Endothelial cell of umbilical vein (primary cell): Measurements from ENCODE around the gene SMC4.

Source experiments
- EZH2 ChIP-seq: IDR thresholded peaks from 2 replicates; pipeline ENCODE4 v1.6.1; 2012; ENCODE audit warnings: borderline replicate concordance, low read depth, mild to moderate bottlenecking, moderate library complexity, low read length, inconsistent platforms; ENCODE audit not compliant: severe bottlenecking
- JUN ChIP-seq: IDR thresholded peaks from 2 replicates; pipeline ENCODE4 v1.6.1; 2011; ENCODE audit warnings: borderline replicate concordance, low read depth; ENCODE audit not compliant: insufficient read length, insufficient read depth
- MYC ChIP-seq: IDR thresholded peaks from one replicate; pipeline ENCODE4 v1.6.1; 2011; ENCODE audit warnings: mild to moderate bottlenecking, low read depth, low read length
- POLR2A ChIP-seq: IDR thresholded peaks from 2 replicates; pipeline ENCODE4 v1.6.1; 2012; ENCODE audit warnings: low read depth, mild to moderate bottlenecking, control low read depth, low read length
- POLR2AphosphoS5 ChIP-seq: IDR thresholded peaks from 2 replicates; pipeline ENCODE4 v1.6.1; 2012; ENCODE audit warnings: low read depth, mild to moderate bottlenecking, control low read depth, low read length, moderate library complexity; ENCODE audit not compliant: insufficient read depth
- TF ChIP-seq, protein P1 (sequence below), 2 donors: IDR thresholded peaks; 1 replicate in 1 of 2; 2 replicates in 1 of 2; pipeline ENCODE4 v1.5.1; 2011; ENCODE audit warnings: low read length in 2 of 2, mild to moderate bottlenecking in 2 of 2, moderate library complexity in 2 of 2, control low read depth in 1 of 2, inconsistent platforms in 1 of 2, low read depth in 1 of 2; ENCODE audit not compliant: insufficient read depth in 1 of 2; ENCODE audit errors: extremely low read depth in 1 of 2

DNA sequence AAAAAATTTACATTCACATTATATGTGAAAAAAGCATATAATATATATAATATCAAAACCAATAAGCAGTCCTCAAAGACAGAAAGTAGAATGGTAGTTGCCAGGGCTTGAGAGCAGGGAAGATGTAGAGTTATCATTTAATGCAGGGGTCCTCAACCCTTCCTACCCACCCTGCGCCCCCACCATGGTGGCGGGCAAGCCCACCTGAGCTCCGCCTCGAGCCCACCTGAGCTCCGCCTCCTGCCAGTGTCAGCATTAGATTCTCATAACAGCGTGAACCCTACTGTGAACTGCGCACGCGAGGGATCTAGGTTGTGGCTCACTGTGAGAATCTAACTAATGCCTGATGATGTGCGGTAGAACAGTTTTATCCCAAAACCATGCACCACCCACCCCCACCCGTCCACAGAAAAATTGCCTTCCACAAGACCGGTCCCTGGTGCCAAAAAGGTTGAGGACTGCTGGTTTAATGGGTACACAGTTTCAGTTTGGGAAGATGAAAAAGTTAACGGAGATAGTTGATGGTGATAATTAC, 47.1 kb downstream of the SMC4 start:
- TF ChIP-seq, protein P1, sequence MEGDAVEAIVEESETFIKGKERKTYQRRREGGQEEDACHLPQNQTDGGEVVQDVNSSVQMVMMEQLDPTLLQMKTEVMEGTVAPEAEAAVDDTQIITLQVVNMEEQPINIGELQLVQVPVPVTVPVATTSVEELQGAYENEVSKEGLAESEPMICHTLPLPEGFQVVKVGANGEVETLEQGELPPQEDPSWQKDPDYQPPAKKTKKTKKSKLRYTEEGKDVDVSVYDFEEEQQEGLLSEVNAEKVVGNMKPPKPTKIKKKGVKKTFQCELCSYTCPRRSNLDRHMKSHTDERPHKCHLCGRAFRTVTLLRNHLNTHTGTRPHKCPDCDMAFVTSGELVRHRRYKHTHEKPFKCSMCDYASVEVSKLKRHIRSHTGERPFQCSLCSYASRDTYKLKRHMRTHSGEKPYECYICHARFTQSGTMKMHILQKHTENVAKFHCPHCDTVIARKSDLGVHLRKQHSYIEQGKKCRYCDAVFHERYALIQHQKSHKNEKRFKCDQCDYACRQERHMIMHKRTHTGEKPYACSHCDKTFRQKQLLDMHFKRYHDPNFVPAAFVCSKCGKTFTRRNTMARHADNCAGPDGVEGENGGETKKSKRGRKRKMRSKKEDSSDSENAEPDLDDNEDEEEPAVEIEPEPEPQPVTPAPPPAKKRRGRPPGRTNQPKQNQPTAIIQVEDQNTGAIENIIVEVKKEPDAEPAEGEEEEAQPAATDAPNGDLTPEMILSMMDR (IDR thresholded peaks at IDR 0.05; ENCODE audit: extremely low read depth in 1 of 2, insufficient read depth in 1 of 2, low read depth in 1 of 2, low read length in 2 of 2): no peak
- no peak for TF ChIP-seq JUN
- no peak for TF ChIP-seq POLR2A
- TF ChIP-seq MYC: no peak
- no peak for TF ChIP-seq POLR2AphosphoS5
- TF ChIP-seq EZH2: no peak
